Fibroblast of villous mesenchyme (primary cell): Measurements from ENCODE around the gene YAP1. TPM values are rescaled to one million over a fixed set of nuclear protein-coding genes. Genes with fewer than 3 reads are reported as not detected.

ENCODE experiments used
- DNase-seq: peaks from one replicate; pipeline ENCODE4 v3.0.0-alpha.2; 2010; ENCODE audit warnings: low read depth
- H3K4me3 ChIP-seq: 2 replicates; pipeline ENCODE4 v1.5.1; 2011; ENCODE audit warnings: low read depth, mild to moderate bottlenecking, low read length
- total RNA-seq: library from RNA; depleted of rRNA; stranded (reverse); fragments of >200 nt; gene quantifications from 2 replicates; pipeline ENCODE4 v1.2.3, GENCODE V29; 2012
- TF ChIP-seq, protein P1 (sequence below): IDR thresholded peaks from 2 replicates; pipeline ENCODE4 v1.5.1; 2012; ENCODE audit warnings: low read depth, mild to moderate bottlenecking, low read length; ENCODE audit not compliant: insufficient read depth

The YAP1 gene
- total RNA-seq, 1 donor = 148 TPM

GRCh38 chr11:102166175-102167064, 56.2 kb downstream of the YAP1 start:
- TF ChIP-seq, protein P1, sequence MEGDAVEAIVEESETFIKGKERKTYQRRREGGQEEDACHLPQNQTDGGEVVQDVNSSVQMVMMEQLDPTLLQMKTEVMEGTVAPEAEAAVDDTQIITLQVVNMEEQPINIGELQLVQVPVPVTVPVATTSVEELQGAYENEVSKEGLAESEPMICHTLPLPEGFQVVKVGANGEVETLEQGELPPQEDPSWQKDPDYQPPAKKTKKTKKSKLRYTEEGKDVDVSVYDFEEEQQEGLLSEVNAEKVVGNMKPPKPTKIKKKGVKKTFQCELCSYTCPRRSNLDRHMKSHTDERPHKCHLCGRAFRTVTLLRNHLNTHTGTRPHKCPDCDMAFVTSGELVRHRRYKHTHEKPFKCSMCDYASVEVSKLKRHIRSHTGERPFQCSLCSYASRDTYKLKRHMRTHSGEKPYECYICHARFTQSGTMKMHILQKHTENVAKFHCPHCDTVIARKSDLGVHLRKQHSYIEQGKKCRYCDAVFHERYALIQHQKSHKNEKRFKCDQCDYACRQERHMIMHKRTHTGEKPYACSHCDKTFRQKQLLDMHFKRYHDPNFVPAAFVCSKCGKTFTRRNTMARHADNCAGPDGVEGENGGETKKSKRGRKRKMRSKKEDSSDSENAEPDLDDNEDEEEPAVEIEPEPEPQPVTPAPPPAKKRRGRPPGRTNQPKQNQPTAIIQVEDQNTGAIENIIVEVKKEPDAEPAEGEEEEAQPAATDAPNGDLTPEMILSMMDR = no peak
- H3K4me3 ChIP-seq = no peak overlapping the region
- DNase-seq = no peak

DNA sequence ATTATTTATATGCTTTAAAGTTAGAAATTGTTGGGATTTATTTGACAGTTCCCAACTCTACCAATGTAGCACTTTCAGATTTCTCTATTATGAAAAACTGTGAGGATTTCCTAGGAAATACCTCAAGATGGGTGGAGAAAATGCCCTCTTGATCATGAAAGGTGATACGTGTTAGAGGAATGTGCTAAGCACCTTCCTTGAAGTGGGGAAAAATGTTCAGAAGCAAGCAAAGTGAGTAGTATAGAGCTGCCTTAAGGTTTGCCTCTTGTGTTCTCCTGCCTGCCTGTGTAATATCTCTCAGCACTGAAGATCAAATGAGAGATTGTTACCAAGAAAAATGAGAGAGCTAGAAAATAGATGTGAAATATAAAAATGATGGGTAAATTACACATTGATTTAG, 58.2 kb downstream of the YAP1 start:
- TF ChIP-seq, protein P1 = no peak
- no peak overlapping the region for H3K4me3 ChIP-seq
- DNase-seq = no peak

DNA sequence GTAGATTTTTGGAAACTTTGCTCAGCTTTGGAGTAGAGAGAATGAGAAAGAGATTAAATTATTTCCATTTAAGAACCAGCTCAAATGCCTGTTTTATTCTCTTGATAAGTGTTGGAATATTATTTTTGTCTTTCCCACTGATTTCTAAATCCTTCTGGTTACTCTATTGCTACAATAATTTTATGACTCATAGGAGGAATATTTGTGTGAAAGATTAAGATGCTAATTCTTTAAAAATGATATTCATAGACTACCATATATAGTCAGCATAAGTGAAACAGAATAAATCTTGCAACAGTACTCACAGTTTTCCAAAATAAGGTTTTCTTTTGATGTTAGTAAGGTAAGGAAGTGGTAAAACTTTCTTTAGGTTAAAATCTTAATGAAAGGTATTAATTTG, 60.9 kb downstream of the YAP1 start:
- peak; percentile 87 for DNase-seq
- H3K4me3 ChIP-seq = no peak overlapping the region
- TF ChIP-seq, protein P1 = no peak

GRCh38 chr11:102172127-102172848, 62.0 kb downstream of the YAP1 start:
- peak; percentile 63 for DNase-seq
- H3K4me3 ChIP-seq = no peak overlapping the region
- TF ChIP-seq, protein P1 = no peak

- no peak overlapping the region for H3K4me3 ChIP-seq
- DNase-seq = no peak
- TF ChIP-seq, protein P1 = no peak
Measured at GRCh38 chr11:102177126-102177525, 66.9 kb downstream of the YAP1 start.

- DNase-seq = peak; percentile 95
- TF ChIP-seq, protein P1 = no peak
- H3K4me3 ChIP-seq = peak overlapping the region; percentile 21
Measured at GRCh38 chr11:102177974-102178631, 67.9 kb downstream of the YAP1 start.
